Fibroblast of lung (primary cell): ENCODE results near the gene SLC12A6.

Experiments used
- EZH2 ChIP-seq: IDR thresholded peaks from 2 replicates; pipeline ENCODE4 v1.5.1; 2012; ENCODE audit warnings: low read length, control low read depth, mild to moderate bottlenecking; ENCODE audit errors: missing control alignments
- TF ChIP-seq, protein P1 (sequence below), 2 donors: IDR thresholded peaks in 1 of 2; conservative IDR thresholded peaks in 1 of 2; 1 replicate in 1 of 2; 2 replicates in 1 of 2; pipeline ENCODE4 v1.5.1; 2011 to 2012; ENCODE audit warnings: low read length in 2 of 2, control low read depth in 1 of 2, inconsistent platforms in 1 of 2, low read depth in 1 of 2, mild to moderate bottlenecking in 1 of 2

DNA sequence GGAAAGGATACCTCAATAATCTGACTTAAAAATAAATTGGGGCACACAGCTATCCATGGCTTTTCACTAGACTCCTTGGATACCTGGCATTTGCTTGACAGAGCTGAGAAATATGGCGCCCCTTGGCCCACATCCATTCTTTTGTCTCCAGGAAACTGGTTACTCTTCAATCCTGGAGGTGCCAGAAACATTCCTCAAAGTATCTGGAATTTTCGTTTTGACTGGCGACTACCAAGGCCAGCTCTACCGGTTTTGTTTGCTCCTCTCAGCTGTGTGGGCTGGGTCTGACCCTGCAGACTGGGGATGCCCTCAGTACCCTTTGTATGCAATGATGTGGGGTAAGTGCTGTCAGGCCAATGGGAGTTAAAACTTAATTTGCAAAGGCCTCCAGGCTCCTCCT is 154.6 kb downstream of the SLC12A6 start:
- TF ChIP-seq, protein P1, sequence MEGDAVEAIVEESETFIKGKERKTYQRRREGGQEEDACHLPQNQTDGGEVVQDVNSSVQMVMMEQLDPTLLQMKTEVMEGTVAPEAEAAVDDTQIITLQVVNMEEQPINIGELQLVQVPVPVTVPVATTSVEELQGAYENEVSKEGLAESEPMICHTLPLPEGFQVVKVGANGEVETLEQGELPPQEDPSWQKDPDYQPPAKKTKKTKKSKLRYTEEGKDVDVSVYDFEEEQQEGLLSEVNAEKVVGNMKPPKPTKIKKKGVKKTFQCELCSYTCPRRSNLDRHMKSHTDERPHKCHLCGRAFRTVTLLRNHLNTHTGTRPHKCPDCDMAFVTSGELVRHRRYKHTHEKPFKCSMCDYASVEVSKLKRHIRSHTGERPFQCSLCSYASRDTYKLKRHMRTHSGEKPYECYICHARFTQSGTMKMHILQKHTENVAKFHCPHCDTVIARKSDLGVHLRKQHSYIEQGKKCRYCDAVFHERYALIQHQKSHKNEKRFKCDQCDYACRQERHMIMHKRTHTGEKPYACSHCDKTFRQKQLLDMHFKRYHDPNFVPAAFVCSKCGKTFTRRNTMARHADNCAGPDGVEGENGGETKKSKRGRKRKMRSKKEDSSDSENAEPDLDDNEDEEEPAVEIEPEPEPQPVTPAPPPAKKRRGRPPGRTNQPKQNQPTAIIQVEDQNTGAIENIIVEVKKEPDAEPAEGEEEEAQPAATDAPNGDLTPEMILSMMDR (conservative IDR thresholded peaks at IDR 0.05 in 1 of 2, IDR thresholded peaks at IDR 0.05 in 1 of 2; ENCODE audit: low read depth in 1 of 2, low read length in 2 of 2): no peak
- no peak for TF ChIP-seq EZH2
